GM19043 (cell line): ENCODE data around the gene AKAP1.

ENCODE experiments used
- ATAC-seq: cut with Tn5 transposase; IDR thresholded peaks from one replicate; pipeline ENCODE4 v1.9.1; 2021; ENCODE audit warnings: low read depth; ENCODE audit not compliant: unreplicated experiment

AKAP1 gene

DNA sequence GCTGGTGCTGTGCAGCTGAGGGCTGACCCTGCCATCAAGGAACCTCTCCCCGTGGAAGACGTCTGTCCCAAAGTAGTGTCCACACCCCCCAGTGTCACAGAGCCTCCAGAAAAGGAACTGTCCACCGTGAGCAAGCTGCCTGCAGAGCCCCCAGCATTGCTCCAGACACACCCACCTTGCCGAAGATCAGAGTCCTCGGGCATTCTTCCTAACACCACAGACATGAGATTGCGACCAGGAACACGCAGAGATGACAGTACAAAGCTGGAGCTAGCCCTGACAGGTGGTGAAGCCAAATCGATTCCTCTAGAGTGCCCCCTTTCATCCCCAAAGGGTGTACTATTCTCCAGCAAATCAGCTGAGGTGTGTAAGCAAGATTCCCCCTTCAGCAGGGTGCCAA is 20.5 kb downstream of the AKAP1 start:
- no peak for ATAC-seq

DNA sequence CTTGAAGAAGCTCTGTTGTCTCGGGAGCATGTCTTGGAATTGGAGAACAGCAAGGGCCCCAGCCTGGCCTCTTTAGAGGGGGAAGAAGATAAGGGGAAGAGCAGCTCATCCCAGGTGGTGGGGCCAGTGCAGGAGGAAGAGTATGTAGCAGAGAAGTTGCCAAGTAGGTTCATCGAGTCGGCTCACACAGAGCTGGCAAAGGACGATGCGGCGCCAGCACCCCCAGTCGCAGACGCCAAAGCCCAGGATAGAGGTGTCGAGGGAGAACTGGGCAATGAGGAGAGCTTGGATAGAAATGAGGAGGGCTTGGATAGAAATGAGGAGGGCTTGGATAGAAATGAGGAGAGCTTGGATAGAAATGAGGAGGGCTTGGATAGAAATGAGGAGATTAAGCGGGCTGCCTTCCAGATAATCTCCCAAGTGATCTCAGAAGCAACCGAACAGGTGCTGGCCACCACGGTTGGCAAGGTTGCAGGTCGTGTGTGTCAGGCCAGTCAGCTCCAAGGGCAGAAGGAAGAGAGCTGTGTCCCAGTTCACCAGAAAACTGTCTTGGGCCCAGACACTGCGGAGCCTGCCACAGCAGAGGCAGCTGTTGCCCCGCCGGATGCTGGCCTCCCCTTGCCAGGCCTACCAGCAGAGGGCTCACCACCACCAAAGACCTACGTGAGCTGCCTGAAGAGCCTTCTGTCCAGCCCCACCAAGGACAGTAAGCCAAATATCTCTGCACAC is 21.2 kb downstream of the AKAP1 start:
- ATAC-seq: no peak

DNA sequence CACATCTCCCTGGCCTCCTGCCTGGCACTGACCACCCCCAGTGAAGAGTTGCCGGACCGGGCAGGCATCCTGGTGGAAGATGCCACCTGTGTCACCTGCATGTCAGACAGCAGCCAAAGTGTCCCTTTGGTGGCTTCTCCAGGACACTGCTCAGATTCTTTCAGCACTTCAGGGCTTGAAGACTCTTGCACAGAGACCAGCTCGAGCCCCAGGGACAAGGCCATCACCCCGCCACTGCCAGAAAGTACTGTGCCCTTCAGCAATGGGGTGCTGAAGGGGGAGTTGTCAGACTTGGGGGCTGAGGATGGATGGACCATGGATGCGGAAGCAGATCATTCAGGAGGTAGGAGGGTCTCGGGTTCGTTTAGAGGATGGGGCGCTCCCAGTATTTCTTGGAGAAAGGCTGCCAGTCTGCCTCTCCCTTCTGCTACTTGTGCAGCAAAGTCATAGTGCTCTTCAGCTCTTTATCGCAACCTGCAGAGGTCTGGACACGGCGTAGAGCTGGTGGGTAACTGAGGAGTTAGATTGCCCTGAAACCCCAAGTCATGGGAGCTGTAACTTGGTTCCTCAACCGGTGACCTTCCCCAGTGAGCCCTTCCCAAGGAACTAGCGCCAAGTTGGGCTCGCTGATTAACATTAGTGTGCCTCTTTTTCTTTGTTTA is 21.9 kb downstream of the AKAP1 start:
- no peak for ATAC-seq

DNA sequence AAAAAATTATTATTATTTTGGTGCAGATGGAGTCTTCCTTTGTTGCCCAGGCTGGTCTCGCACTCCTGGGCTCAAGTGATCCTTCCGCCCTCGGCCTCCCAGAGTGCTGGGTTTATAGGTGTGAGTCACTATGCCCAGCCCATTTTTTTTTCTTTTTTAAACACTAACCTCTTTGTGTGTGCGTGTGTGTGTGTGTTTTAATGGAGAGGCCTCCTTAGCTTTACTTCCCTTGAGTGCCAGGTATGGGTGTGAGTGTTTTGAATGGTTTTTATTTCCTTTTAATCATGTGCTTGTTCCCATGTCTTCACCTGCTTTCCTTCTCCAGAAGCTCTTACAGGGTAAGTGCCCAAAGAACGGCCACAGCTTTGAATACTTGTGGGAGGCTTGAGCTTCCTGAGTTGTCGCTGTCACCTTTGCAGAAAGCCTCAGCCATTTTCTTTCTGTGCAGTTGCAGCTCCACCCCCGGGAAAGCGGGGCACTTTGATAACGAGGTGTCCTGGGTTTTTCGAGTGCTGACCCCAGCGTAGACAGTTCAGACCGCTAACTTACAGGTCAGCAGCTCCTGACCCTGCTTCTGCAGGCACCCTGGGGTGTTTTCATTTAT is 22.6 kb downstream of the AKAP1 start:
- ATAC-seq: no peak

DNA sequence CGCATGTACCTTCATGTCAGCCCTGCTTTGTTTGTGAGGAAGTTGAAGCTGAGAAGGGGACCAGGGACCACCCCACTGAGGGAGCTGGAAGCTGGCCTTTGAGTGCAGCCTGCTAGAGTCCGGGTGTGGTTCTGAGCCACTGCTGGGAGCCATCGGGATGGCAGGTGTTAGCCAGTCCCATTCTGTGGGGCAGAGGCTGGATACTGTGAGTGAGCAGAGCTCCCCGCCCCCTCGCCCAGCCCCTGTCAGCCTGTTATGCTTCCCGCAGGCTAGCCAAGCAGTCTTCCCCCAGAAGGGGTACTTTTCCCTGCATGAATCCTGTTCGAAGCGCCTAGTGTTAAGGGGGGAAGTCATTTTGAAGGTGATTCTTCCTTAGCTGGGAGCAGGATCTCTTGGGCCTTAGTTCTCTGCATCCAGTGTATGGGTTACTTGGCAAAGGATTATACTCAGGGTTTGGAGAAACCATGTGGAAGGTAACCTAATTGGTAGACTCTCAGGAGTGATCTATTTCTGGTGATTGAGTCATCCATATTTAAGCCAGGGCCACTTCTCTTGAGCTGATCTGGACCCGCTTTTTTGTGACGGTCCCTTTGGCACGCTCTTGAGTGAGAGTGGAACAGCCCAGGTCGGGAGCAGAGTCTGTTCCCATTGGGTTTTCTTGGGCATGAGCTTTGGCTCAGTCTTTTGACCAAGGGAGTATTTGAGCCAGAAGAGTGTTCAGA is 23.8 kb downstream of the AKAP1 start:
- ATAC-seq: no peak

DNA sequence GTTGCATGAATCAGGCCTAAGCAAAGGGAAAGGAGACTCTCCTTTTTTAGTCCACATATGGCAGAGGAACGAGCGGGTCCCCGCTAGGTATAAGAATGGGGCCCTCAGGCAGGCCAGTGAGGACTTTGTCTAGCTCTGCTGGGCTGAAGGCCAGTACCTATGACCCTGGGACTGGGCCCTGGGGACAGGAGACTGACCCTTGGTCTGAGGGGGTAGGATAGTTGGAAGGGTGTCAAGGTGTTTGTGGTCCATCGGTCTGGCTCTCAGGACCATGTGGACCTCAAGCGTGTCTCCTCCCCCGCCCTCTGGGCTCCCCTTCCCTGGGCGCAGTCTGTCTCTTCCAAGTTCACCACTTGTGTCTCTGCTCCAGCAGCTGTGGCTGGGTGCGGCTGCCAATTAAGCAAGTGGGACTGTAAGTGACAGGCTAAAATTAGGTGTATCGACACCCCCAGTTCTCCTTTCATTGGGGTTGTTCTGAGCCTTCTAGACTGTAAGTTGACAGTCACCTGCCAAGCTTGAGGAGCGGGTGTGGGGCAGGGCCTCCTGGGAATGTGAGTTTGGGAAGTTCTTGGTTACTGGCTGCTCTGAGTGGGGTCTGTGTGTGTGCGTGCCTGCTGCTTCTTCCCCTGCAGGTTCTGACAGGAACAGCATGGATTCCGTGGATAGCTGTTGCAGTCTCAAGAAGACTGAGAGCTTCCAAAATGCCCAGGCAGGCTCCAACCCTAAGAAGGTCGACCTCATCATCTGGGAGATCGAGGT is 24.5 kb downstream of the AKAP1 start:
- no peak for ATAC-seq

DNA sequence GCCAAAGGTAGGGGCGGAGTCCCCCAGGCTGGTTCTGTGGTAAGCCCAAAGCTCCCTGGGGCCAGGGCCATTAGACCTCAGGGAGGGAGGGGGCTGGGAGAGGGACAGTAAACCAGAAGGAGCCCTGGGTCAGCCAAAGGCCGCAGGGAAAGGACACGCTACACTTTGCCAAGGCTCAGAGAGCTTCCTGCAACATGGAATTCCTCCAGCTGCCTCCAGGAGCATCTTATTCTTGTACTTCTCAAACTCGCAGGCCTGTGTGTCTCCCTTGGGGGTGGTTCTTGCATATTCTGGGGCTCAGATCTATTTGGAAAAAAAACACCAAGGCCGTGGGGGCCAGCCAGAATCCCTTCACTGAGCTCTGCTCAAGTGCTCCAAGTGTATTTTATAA is 25.1 kb downstream of the AKAP1 start:
- no peak for ATAC-seq

DNA sequence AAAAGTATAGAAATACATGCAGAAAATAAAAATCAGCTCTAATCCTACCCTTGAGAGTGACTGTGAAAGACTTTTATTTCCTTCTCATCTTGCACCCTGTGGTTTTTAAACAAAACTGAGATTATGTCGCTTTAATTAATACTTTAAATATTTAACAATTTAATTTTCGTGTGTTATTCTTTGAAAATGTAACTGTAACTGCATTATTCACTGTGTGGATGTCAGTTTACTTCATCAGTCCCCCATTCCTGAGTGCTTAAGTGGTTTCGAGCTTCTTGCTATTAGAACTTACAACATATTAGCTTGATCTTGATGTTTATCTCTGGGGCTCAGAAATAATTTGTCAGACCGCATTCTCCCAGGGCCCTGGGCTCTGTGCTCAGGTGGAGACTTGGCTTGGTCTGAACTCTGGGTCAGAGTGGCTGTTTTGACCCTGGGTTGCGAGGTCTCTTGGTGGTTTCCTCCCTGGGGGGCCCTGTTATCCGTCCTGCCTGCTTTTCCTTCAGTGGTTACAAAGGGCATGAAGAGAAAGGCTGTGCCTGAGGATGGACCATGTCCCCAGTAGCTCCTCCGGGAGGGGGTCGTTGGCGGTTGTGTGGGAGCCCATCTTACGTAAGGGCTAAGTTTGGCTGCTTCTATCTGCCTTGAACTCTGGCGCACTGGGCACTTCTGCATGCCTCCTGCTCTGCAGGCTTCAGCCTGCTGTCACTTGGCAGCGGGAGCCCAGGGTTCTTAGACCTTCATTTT is 25.7 kb downstream of the AKAP1 start:
- ATAC-seq: no peak

DNA sequence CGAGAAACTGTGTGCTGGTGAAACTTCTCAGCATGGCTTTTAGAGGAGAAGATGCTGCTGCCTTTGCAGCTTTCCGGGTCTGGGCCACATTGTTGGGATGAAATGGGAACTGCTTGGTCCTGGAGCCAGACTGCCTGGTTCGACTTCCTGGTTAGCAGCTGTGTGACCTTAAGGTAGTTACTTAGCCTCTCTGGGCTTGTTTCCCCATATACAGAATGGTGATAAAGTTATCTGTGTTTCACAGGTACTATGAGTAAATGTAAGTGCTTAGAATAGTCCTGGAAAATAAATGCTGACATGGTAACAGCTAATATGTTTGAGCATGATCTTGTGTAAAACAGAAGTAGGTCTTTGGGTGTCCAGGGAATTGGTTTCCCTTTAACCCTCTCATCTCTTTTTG is 26.3 kb downstream of the AKAP1 start:
- ATAC-seq: no peak

DNA sequence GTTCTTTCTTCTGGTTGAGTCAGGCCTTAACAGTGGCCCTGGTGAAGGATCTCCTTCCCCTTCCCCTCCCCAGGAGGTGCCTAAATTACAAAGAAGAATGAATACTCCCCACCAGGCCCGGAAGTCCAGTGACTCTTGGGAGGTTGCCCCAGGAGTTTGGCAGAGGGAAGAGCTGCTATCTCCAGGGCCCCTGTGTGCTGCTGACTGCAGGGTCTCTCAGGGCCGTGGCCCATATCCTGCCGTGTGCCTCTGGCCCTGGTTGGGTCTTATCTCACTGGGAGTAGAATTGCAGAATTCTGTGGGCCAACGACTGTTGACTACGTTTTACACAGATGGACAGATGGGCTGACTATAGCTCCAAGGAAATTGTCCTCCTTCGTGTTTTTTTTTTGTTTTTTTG is 28.0 kb downstream of the AKAP1 start:
- ATAC-seq: no peak

DNA sequence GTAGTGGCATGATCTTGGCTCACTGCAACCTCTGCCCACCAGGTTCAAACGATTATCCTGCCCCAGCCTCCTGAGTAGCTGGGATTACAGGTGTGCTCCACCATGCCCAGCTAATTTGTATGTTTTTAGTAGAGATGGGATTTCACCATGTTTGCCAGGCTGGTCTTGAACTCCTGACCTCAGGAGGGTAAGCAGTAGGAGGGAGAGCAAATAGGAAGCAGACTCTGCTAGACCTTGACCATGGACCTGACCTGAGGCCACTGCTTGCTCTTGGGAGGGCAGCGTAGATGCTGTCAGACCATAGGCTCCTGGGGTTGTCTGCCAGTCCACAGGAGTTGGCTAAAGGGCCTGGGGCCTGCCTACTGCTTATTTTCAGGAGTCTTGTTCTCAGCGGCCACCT is 28.6 kb downstream of the AKAP1 start:
- no peak for ATAC-seq

DNA sequence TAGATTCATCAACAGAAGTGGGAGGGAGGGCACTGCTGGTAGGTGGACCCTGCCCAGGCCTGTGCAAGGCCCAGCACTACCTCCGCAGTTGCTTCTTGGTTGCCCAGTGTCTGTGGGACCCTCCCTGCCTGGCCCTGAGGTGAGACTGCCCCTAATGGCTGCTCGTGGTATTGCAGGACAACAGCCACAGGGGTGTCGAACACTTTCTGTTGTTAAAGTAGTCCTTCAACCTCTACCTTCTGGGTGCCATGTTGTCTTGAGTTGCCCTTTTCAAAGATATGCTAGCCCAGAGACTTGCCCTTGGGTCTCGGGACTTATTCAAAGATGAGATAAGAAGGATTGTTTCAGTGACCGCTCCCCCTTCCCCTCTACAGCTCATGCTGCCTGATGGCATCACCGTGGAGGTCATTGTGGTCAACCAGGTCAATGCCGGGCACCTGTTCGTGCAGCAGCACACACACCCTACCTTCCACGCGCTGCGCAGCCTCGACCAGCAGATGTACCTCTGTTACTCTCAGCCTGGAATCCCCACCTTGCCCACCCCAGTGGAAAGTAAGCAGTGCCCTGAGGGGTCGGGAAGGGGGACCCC is 29.1 kb downstream of the AKAP1 start:
- no peak for ATAC-seq

DNA sequence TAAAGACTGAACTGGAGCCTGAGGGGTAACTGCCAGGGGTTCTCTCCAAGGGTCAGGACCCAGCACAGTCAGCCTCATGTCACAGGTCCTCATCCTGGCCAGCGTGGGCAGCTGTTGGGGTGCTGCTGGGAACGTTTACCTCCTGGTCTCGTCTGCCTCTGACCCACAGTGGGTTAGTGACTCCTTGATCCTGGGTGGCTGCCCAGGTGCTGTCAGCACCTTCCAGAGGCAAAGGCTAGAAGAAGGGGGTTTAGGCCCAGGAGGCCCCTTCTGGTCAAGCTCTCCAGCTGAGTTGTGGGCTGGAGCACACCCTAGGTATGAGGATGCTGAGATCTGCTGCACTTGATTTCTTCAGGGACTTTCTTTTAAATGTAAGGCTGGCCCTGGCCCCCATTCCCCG is 30.3 kb downstream of the AKAP1 start:
- ATAC-seq: no peak

DNA sequence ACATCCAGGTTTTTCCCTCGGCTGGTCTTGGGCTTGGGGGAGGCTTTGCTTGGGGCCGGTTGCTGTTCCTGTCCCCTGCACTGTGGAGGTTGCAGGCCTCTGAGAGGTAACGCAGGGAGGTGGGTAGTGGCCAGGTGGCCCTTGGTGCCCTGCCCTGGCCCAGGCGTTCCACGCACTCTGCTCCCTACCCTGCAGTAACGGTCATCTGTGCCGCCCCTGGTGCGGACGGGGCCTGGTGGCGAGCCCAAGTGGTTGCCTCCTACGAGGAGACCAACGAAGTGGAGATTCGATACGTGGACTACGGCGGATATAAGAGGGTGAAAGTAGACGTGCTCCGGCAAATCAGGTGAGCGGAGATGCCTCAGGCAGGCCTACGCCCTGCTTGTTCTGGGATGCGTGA is 30.9 kb downstream of the AKAP1 start:
- no peak for ATAC-seq

DNA sequence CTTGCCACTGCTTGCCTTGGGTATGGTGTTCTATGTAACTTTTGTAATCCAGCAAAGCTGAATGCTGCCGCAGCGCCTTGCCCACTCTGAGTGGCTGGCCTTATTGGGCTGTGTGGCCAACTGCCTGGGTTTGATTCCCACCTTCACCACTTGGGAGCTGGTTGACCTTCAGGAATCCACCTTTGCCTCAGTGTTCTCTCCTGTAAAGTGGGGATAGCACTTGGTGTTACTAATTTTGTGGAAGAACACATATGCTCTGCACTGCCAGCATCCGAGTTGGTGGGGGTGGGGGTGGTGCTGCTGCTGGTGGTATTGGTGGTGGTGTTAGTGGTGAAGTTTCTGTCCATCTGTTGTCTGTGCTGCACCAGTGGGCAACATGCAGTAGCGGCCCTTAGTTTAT is 32.8 kb downstream of the AKAP1 start:
- no peak for ATAC-seq

DNA sequence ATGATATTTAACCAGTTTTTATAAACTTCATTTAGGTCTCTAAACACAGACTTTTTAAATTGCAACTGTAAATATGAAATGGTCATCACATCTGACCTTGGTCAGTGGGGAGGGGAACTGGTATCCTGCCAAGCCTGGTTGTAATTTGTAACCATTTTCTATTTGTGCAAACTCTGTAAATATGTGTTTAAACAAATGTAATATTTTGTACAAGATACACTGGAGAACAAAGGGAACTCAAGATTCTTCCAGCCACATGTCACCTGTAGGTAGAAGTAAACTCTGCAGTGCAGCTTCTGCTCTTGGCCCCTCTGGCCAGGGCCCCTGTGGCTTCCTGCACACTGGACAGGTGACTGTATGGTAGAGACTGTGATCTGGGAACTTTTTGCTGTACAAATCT is 35.8 kb downstream of the AKAP1 start:
- ATAC-seq: no peak

DNA sequence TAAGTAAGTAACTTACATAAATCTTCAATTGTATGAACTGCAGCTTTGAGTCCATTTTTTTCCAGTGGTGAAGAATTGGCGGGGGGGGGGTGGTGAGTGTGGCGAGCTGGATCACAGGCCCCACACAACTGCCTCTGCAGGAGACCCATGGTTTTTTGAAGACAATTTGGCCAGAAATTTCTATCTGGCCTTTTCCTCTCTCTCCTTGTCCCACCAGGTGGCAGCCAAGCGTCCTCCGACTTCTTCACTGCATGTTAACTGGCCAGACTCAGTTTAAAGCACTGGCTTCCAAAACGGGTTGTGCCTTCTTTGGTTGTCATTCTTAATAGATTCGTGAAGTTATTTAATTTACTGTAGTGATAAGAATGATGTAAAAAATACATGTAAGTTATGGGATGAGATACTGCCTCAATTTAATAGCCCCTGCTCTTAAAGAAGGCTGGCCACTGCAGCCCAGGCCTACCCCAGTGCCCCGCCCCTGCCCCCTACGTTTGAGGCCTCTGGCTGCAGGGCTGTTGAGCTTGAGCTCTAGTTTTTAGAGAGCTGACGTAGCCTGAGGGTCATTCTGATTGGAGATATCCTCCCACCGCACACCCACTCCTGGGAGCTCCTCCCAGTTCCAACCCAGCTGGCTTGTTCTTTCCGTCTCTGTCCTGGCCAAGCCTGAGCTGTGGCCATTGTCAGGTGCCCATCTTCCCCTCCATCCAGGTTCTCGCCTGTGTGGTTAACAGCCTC is 36.4 kb downstream of the AKAP1 start:
- no peak for ATAC-seq

DNA sequence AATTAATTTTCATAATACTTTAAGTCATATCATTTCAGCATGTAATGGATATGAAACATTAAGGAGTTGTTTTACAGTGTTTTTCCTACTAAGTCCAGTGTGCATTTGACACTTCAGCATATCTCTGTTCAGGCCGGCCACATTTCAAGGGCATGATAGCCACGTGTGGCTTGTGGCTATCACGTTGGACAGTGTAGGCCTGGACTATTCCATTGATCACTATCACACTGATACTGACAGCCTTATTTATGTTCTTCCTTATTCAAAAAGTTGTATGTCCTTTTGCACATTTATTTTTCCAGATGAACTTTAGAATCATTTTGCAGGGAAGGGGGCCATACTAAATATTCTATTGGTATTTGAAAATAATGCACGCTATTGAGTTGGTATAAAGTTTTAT is 39.0 kb downstream of the AKAP1 start:
- no peak for ATAC-seq

DNA sequence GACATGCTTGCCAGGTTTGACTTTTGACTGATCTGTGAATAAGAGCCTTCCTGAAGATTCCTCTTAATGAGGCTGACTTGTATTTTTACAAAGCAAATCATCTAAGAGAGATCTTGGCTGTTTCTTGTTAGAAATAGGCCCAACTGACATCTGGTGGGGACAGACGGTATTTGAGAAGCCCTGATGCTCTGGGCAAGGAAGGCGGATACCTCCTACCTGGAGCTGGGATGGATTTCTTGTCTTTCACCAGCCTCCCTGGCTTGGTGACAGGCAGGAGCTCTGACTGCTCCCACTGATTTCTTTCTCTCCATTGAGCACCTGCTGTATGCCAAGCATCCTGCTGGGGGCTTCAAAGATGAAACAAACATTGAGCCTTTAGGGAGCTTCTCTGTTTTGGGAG is 40.4 kb downstream of the AKAP1 start:
- no peak for ATAC-seq
